HepG2 (cell line): Measurements from ENCODE around the gene IKZF2. TPM values are rescaled to one million over a fixed set of nuclear protein-coding genes. Genes with fewer than 3 reads are reported as not detected.

Experiments
- ATAC-seq: fragments of 200-7000 bp; cut with Tn5 transposase; 3 replicates; pipeline ENCODE4 v1.9.1; 2020; ENCODE audit warnings: mild to moderate bottlenecking, moderate library complexity
- Bru-seq: library from RNA; stranded (reverse); fragments of 400-500 nt; gene quantifications from one replicate; lab custom pipeline; 2021; lab: Mats Ljungman, UMichigan
- BruChase-seq, 2 experiments: library from RNA; stranded (reverse); fragments of 400-500 nt; gene quantifications; one replicate each; lab custom pipeline; 2021; lab: Mats Ljungman, UMichigan
- BruUV-seq: library from RNA; stranded (reverse); fragments of 400-500 nt; replicated peaks from 2 replicates; lab custom pipeline; 2021; lab: Mats Ljungman, UMichigan
- CTCF ChIA-PET: fragments of 300-600 bp; formaldehyde crosslinking; extraction: SDS; loops from one replicate; lab custom pipeline; 2021; ENCODE audit warnings: low total read pairs, inconsistent platforms, low intra/inter-chr PET ratio; lab: Yijun Ruan, JAX
- POLR2A ChIA-PET: fragments of 350-600 bp; sonication (Branson Sonifier 250); formaldehyde crosslinking; loops from one replicate; lab custom pipeline; 2020; ENCODE audit warnings: antibody characterized with exemption, inconsistent platforms; lab: Yijun Ruan, JAX
- DNase-seq: peaks from one replicate; pipeline ENCODE4 v3.0.0-alpha.2; 2015; ENCODE audit warnings: low spot score
- FAIRE-seq: peaks from 3 replicates; lab custom pipeline; 2011; peaks lifted over from hg19 to GRCh38; lab: Jason Lieb, UNC
- H2AFZ ChIP-seq: one replicate; pipeline ENCODE4 v1.6.1; 2011; ENCODE audit warnings: low read length, inconsistent platforms
- H3K27ac ChIP-seq: fragments of 300-600 bp; 3 replicates; pipeline ENCODE4 v1.8.0; 2011; ENCODE audit warnings: mixed run types, mild to moderate bottlenecking, mixed read lengths, low read length, inconsistent platforms; ENCODE audit not compliant: insufficient read depth; ENCODE audit errors: extremely low read length
- H3K27me3 ChIP-seq, 2 experiments: fragments of 200-600 bp in 1 of 2; 2 replicates in 1 of 2; 3 replicates in 1 of 2; pipeline versions ENCODE4 v1.6.0 to v1.8.0; 2011; ENCODE audit warnings: low read length in 2 of 2, mild to moderate bottlenecking in 2 of 2, moderate library complexity in 2 of 2, inconsistent platforms in 1 of 2; ENCODE audit not compliant: insufficient read depth in 2 of 2, control insufficient read depth in 1 of 2
- H3K36me3 ChIP-seq, 2 experiments: fragments of 200-600 bp in 1 of 2; replicated peaks in 1 of 2; 2 replicates in 1 of 2; 3 replicates in 1 of 2; pipeline versions ENCODE4 v1.5.1 to v1.8.0; 2011; ENCODE audit warnings: low read length in 2 of 2, inconsistent platforms in 1 of 2; ENCODE audit not compliant: insufficient read depth in 2 of 2, control insufficient read depth in 1 of 2
- H3K4me1 ChIP-seq: 2 replicates; pipeline ENCODE4 v1.5.1; 2012; ENCODE audit warnings: low read length, inconsistent platforms; ENCODE audit not compliant: insufficient read depth
- H3K4me2 ChIP-seq: 2 replicates; pipeline ENCODE4 v1.6.0; 2011; ENCODE audit warnings: low read depth, low read length, inconsistent platforms
- H3K4me3 ChIP-seq, 3 experiments: fragments of 200-600 bp in 1 of 3; sonication (generic), shearing (Covaris generic) in 1 of 3; replicated peaks in 1 of 3; 2 replicates each; pipeline ENCODE4 v1.5.1; 2011 to 2016; ENCODE audit warnings: low read length in 3 of 3, inconsistent platforms in 2 of 3, low read depth in 2 of 3, mild to moderate bottlenecking in 2 of 3, control low read depth in 1 of 3, mixed read lengths in 1 of 3; ENCODE audit not compliant: insufficient read depth in 1 of 3
- H3K79me2 ChIP-seq: one replicate; pipeline ENCODE4 v1.6.1; 2011; ENCODE audit warnings: low read length, inconsistent platforms; ENCODE audit not compliant: insufficient read depth
- H3K9ac ChIP-seq: 2 replicates; pipeline ENCODE4 v1.6.0; 2011; ENCODE audit warnings: mild to moderate bottlenecking, low read depth, low read length, inconsistent platforms; ENCODE audit not compliant: insufficient read depth
- H3K9me3 ChIP-seq: 2 replicates; pipeline ENCODE4 v1.5.1; 2012; ENCODE audit warnings: mild to moderate bottlenecking, low read length
- H4K20me1 ChIP-seq: 2 replicates; pipeline ENCODE4 v1.6.0; 2011; ENCODE audit warnings: inconsistent platforms, mild to moderate bottlenecking, low read length, moderate library complexity; ENCODE audit not compliant: insufficient read depth
- HOXA9 ChIP-seq: sonication (generic); formaldehyde crosslinking; IDR thresholded peaks from 2 replicates; pipeline ENCODE4 v1.8.1; 2022; ENCODE audit warnings: missing genetic modification reagents, mild to moderate bottlenecking, moderate library complexity, borderline replicate concordance
- KLF15 ChIP-seq: sonication (generic); formaldehyde crosslinking; IDR thresholded peaks from 2 replicates; pipeline ENCODE4 v1.8.1; 2023; ENCODE audit warnings: borderline replicate concordance, mild to moderate bottlenecking, inconsistent platforms, missing genetic modification reagents, mixed read lengths
- PHF21A ChIP-seq: sonication (generic); formaldehyde crosslinking; IDR thresholded peaks from 2 replicates; pipeline ENCODE4 v1.5.0; 2020; ENCODE audit warnings: mild to moderate bottlenecking, missing genetic modification reagents
- SIX1 ChIP-seq: sonication (generic); formaldehyde crosslinking; IDR thresholded peaks from 2 replicates; pipeline ENCODE4 v1.4.0; 2020; ENCODE audit warnings: missing genetic modification reagents, borderline replicate concordance
- ZMAT3 ChIP-seq: sonication (generic); formaldehyde crosslinking; conservative IDR thresholded peaks from 2 replicates; pipeline ENCODE4 v1.7.0; 2021; ENCODE audit warnings: missing genetic modification reagents
- ZNF432 ChIP-seq: sonication (generic); formaldehyde crosslinking; IDR thresholded peaks from 2 replicates; pipeline ENCODE4 v1.5.0; 2020; ENCODE audit warnings: missing genetic modification reagents, mild to moderate bottlenecking, borderline replicate concordance
- ZNF44 ChIP-seq: sonication (generic); formaldehyde crosslinking; IDR thresholded peaks from 2 replicates; pipeline ENCODE4 v1.5.1; 2020; ENCODE audit warnings: mild to moderate bottlenecking, missing genetic modification reagents
- ZNF441 ChIP-seq: sonication (generic); formaldehyde crosslinking; IDR thresholded peaks from 2 replicates; pipeline ENCODE4 v1.7.0; 2021; ENCODE audit warnings: missing genetic modification reagents, borderline replicate concordance
- ZNF563 ChIP-seq: sonication (generic); formaldehyde crosslinking; IDR thresholded peaks from 2 replicates; pipeline ENCODE4 v1.8.0; 2022; ENCODE audit warnings: mild to moderate bottlenecking, moderate library complexity, missing genetic modification reagents
- ZSCAN20 ChIP-seq: sonication (generic); formaldehyde crosslinking; IDR thresholded peaks from 2 replicates; pipeline ENCODE4 v1.4.0; 2020; ENCODE audit warnings: missing genetic modification reagents, mild to moderate bottlenecking, borderline replicate concordance
- ZSCAN22 ChIP-seq: sonication (generic); formaldehyde crosslinking; IDR thresholded peaks from 2 replicates; pipeline ENCODE4 v1.4.0; 2020; ENCODE audit warnings: mild to moderate bottlenecking, missing genetic modification reagents
- WGBS: methylation state at CpG from one replicate; pipeline ENCODE4 v1.1.6; 2017; ENCODE audit warnings: low lambda C conversion rate; 5-methylcytosine and 5-hydroxymethylcytosine counted together
- in situ Hi-C: cut with HindIII; loops from 2 replicates; pipeline ENCODE4 v1.10.0; 2017; ENCODE audit warnings: low pct_unique_long_range_greater_than_20kb; ENCODE audit not compliant: extremely low pct_ligation_motif_present
- intact Hi-C: fragments of 100-400 bp; cut with micrococcal nuclease; formaldehyde crosslinking; loops from one replicate; pipeline ENCODE4 v1.10.0; 2022; ENCODE audit not compliant: unreplicated experiment
- long read RNA-seq, 2 experiments: library from RNA in 1 of 2; library from polyadenylated mRNA in 1 of 2; stranded (forward) in 1 of 2; unstranded in 1 of 2; transcript quantifications; one replicate each; pipeline ENCODE4 v2.0.0, GENCODE V29; 2019 to 2022
- polyA minus RNA-seq, 3 experiments: library from RNA; depleted of rRNA, polyadenylated mRNA; stranded (reverse); fragments of >200 nt; gene quantifications; 2 replicates each; pipeline ENCODE4 v1.2.3, GENCODE V29; 2011; ENCODE audit warnings: low replicate concordance in 1 of 3
- polyA plus RNA-seq, 8 experiments: library from polyadenylated mRNA; depleted of rRNA in 3 of 8; stranded (reverse) in 7 of 8; unstranded in 1 of 8; fragments of >200 nt; fragmentation: Illumina TruSeq in 4 of 8; extraction: Trizol in 4 of 8; gene quantifications; 2 replicates each; pipeline versions ENCODE4 v1.2.1 to v1.2.3, GENCODE V29; 2011 to 2016; ENCODE audit warnings: low read depth in 4 of 8, missing spikeins in 1 of 8, mixed read lengths in 1 of 8; ENCODE audit not compliant: insufficient read depth in 1 of 8
- total RNA-seq, 5 experiments: library from RNA; depleted of rRNA; stranded (reverse); fragments of >200 nt; fragmentation: Illumina TruSeq; extraction: Trizol; gene quantifications; 2 replicates each; pipeline ENCODE4 v1.2.3, GENCODE V29; 2016; ENCODE audit warnings: low read depth in 1 of 5
- TF ChIP-seq, protein P1 (sequence below): IDR thresholded peaks from 2 replicates; pipeline ENCODE4 v1.6.1; 2018; ENCODE audit warnings: missing genetic modification reagents
- TF ChIP-seq, protein P2 (sequence below): IDR thresholded peaks from 2 replicates; pipeline ENCODE4 v1.6.1; 2016; ENCODE audit warnings: low read depth, control low read depth
- TF ChIP-seq, protein P3 (sequence below): sonication (generic); formaldehyde crosslinking; IDR thresholded peaks from 2 replicates; pipeline ENCODE4 v1.4.0; 2020; ENCODE audit warnings: missing genetic modification reagents

IKZF2 gene
- total RNA-seq (2016; rRNA removed; fragmentation: Illumina TruSeq; extraction: Trizol), result 0.60 and 0.86 TPM in 2 replicates
- total RNA-seq (2016; cell fraction: cytosol; rRNA removed; fragmentation: Illumina TruSeq; extraction: Trizol; ENCODE audit: low read depth), result under 0.01 and 0.26 TPM in 2 replicates
- total RNA-seq (2016; cell fraction: insoluble cytoplasmic fraction; rRNA removed; fragmentation: Illumina TruSeq; extraction: Trizol), result 0.83 and 0.97 TPM in 2 replicates
- total RNA-seq (2016; cell fraction: membrane; rRNA removed; fragmentation: Illumina TruSeq; extraction: Trizol), result 0.22 and 0.28 TPM in 2 replicates
- total RNA-seq (2016; cell fraction: nucleus; rRNA removed; fragmentation: Illumina TruSeq; extraction: Trizol), result 1.8 and 2.1 TPM in 2 replicates
- polyA plus RNA-seq (2011; rRNA removed), result 0.18 and 0.35 TPM in 2 replicates
- 0.13 and 0.22 TPM in 2 replicates for polyA plus RNA-seq (2011; cell fraction: cytosol; rRNA removed)
- 0.13 and 0.45 TPM in 2 replicates for polyA plus RNA-seq (2011; cell fraction: nucleus; rRNA removed)
- polyA plus RNA-seq (2012), result 0.09 and 0.27 TPM in 2 replicates
- polyA plus RNA-seq (2016; cell fraction: cytosol; fragmentation: Illumina TruSeq; extraction: Trizol; ENCODE audit: low read depth), result 0.09 and 0.10 TPM in 2 replicates
- 0.30 and 0.37 TPM in 2 replicates for polyA plus RNA-seq (2016; cell fraction: insoluble cytoplasmic fraction; fragmentation: Illumina TruSeq; extraction: Trizol; ENCODE audit: low read depth)
- polyA plus RNA-seq (2016; cell fraction: membrane; fragmentation: Illumina TruSeq; extraction: Trizol; ENCODE audit: low read depth), result 0.06 and 0.23 TPM in 2 replicates
- polyA plus RNA-seq (2016; cell fraction: nucleus; fragmentation: Illumina TruSeq; extraction: Trizol; ENCODE audit: insufficient read depth, low read depth), result 0.15 and 0.36 TPM in 2 replicates
- 1.7 and 5.0 TPM in 2 replicates for polyA minus RNA-seq (2011; rRNA and poly(A)+ RNA removed; ENCODE audit: low replicate concordance)
- 0.88 and 0.99 TPM in 2 replicates for polyA minus RNA-seq (2011; cell fraction: cytosol; rRNA and poly(A)+ RNA removed)
- polyA minus RNA-seq (2011; cell fraction: nucleus; rRNA and poly(A)+ RNA removed), result 1.7 and 3.2 TPM in 2 replicates
- percentile 30 among the genes with signal in this experiment for Bru-seq, nascent RNA
- BruChase-seq, experiment 1, labeled RNA remaining after a 6-hour chase, result percentile 21 among the genes with signal in this experiment
- percentile 28 among the genes with signal in this experiment for BruChase-seq, experiment 2, labeled RNA remaining after a 2-hour chase
- long read RNA-seq, experiment 1, result 0 reads
- long read RNA-seq, experiment 2, partial matches to known transcripts, result 0 of 1 reads
- long read RNA-seq, experiment 2, other reads (novel, unspliced or antisense), result 1 of 1 reads

DNA sequence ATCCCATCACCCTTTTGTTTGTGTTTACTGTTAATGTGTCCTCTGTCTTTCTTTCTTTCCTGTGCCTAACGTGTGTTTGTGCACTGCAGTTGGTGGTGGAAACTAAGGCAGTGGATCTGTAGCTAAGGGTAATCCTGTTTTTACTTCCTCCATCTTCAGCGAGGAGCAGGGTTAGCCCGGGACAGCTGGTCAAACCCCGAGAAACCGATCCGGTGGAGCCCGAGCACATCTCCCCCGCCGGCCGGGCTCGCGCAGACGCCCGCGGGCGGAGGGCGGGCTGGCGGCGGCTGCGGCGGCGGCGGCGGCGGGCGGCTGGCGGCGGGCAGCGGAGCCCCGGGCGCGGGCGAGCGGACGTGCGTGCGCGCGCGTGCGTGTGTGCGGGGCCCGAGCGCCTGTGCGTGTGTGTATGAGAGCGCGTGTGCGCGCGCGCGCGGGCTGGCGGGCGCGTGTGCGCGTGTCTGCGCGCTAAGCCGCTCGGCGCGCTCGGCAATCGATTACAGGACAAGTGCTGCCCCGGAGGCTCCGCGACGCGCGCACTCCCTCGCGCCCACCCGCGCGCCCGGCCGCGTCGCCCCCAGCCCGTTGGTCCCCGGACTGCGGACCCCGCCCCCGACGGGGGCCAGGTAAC lies at the start of gene IKZF2:
Gene IKZF2, minus strand, starts transcription at position 176 of the 628 bp plus-strand sequence. CDS start 2,983 bp downstream, outside the sequence.
- peak within 1 kb of the TSS; percentile 100 for H2AFZ ChIP-seq
- no peak within 1 kb of the TSS for H3K27ac ChIP-seq
- intact Hi-C loops, result loop anchor here (1.0 to 5.0 kb wide), 6 partner anchors 37 to 460 kb away; partner anchors contain the start of gene SPAG16
- ChIA-PET CTCF (interaction anchor here (1.6 kb wide), 1 partner anchor 466 kb away, joined by 3 read pairs; no protein-coding TSS in a partner anchor), POLR2A (interaction anchor here (1.2 kb wide), 1 partner anchor 133 kb away, joined by 3 read pairs; the partner anchor contains the start of gene SPAG16)
- H3K4me3 ChIP-seq, result peak within 1 kb of the TSS; percentile 72 to 83 (median 80)
- peaks cover 11% of the 10 kb centered on the region; the same call in 1 of the 2 replicates for H3K4me1 ChIP-seq
- in situ Hi-C loops, result loop anchor here (5.0 to 10.0 kb wide), 2 partner anchors 377 to 469 kb away; no protein-coding TSS in a partner anchor
- H3K9me3 ChIP-seq, result no peaks in the 10 kb centered on the region
- peaks cover 0 to 15% of the 10 kb centered on the region in 2 experiments; a peak in 1 of 5 replicates for H3K27me3 ChIP-seq
- H3K9ac ChIP-seq, result peak within 1 kb of the TSS; percentile 60
- ATAC-seq (peak; percentile 89), DNase-seq (peak; percentile 71), FAIRE-seq (no peak)
- BruUV-seq, result no TSS peak
- no peaks in the 10 kb centered on the region for H3K79me2 ChIP-seq
- peak within 1 kb of the TSS; percentile 98 for H3K4me2 ChIP-seq
- H3K36me3 ChIP-seq, result no peaks in the 10 kb centered on the region
- no peaks in the 10 kb centered on the region for H4K20me1 ChIP-seq
- WGBS, result 0% methylated on average over 32 of the region's 87 CpGs
- TF ChIP-seq ZSCAN20 (peak; percentile 85; the same call in 1 of the 2 replicates), ZNF432 (no peak), ZNF44 (0 out of 2 replicates have a peak, but pooled peaks have one; percentile 39), ZNF563 (CRISPR knock-in tag) (peak; percentile 85; the same call in 1 of the 2 replicates), SIX1 (CRISPR knock-in tag) (no peak), ZSCAN22 (CRISPR knock-in tag) (no peak), PHF21A (CRISPR knock-in tag) (0 out of 2 replicates have a peak, but pooled peaks have one; percentile 48), ZMAT3 (CRISPR knock-in tag) (0 out of 2 replicates have a peak, but pooled peaks have one; percentile 27), HOXA9 (CRISPR knock-in tag) (peak; percentile 82; the same call in 1 of the 2 replicates), KLF15 (no peak), ZNF441 (CRISPR knock-in tag) (peak; percentile 70)
- TF ChIP-seq, protein P1, sequence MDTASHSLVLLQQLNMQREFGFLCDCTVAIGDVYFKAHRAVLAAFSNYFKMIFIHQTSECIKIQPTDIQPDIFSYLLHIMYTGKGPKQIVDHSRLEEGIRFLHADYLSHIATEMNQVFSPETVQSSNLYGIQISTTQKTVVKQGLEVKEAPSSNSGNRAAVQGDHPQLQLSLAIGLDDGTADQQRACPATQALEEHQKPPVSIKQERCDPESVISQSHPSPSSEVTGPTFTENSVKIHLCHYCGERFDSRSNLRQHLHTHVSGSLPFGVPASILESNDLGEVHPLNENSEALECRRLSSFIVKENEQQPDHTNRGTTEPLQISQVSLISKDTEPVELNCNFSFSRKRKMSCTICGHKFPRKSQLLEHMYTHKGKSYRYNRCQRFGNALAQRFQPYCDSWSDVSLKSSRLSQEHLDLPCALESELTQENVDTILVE (CRISPR knock-in tag), result no peak
- TF ChIP-seq, protein P2, sequence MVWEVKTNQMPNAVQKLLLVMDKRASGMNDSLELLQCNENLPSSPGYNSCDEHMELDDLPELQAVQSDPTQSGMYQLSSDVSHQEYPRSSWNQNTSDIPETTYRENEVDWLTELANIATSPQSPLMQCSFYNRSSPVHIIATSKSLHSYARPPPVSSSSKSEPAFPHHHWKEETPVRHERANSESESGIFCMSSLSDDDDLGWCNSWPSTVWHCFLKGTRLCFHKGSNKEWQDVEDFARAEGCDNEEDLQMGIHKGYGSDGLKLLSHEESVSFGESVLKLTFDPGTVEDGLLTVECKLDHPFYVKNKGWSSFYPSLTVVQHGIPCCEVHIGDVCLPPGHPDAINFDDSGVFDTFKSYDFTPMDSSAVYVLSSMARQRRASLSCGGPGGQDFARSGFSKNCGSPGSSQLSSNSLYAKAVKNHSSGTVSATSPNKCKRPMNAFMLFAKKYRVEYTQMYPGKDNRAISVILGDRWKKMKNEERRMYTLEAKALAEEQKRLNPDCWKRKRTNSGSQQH (CRISPR knock-in tag), result no peak
- TF ChIP-seq, protein P3, sequence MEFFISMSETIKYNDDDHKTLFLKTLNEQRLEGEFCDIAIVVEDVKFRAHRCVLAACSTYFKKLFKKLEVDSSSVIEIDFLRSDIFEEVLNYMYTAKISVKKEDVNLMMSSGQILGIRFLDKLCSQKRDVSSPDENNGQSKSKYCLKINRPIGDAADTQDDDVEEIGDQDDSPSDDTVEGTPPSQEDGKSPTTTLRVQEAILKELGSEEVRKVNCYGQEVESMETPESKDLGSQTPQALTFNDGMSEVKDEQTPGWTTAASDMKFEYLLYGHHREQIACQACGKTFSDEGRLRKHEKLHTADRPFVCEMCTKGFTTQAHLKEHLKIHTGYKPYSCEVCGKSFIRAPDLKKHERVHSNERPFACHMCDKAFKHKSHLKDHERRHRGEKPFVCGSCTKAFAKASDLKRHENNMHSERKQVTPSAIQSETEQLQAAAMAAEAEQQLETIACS (CRISPR knock-in tag), result peak; percentile 98
